Body of pancreas (tissue), 4 donors: ENCODE results near the gene OR10H3. TPM values are rescaled to one million over a fixed set of nuclear protein-coding genes. Genes with fewer than 3 reads are reported as not detected.
"Not testable (repeated sequence)": the region's sequence is repeated elsewhere in the genome, so short reads cannot be mapped to it uniquely, and the experiment has no call there.

Experiments used
- ATAC-seq: fragments of 150-250 bp; one replicate; pipeline ENCODE4 v1.9.1; 2016
- DNase-seq, 4 donors: peaks; one replicate each; pipeline ENCODE4 v3.0.0-alpha.2; 2019
- H3K27ac ChIP-seq, 4 donors: fragments of 200-600 bp; sonication (generic); 1 replicate in 3 of 4; 2 replicates in 1 of 4; pipeline versions ENCODE4 v1.5.1 to v1.6.1; 2016 to 2019; ENCODE audit warnings: mild to moderate bottlenecking in 1 of 4, mixed read lengths in 1 of 4, moderate library complexity in 1 of 4
- H3K27me3 ChIP-seq, 2 donors: fragments of 200-600 bp; sonication (generic); one replicate each; pipeline ENCODE4 v1.6.0; 2016; ENCODE audit warnings: mild to moderate bottlenecking in 1 of 2
- H3K36me3 ChIP-seq, 2 donors: fragments of 200-600 bp; sonication (generic); replicated peaks in 1 of 2; 2 replicates each; pipeline ENCODE4 v1.5.1; 2016; ENCODE audit warnings: low read depth in 2 of 2; ENCODE audit not compliant: insufficient read depth in 1 of 2
- H3K4me1 ChIP-seq: fragments of 200-600 bp; sonication (generic); one replicate; pipeline ENCODE4 v1.6.0; 2016
- H3K4me3 ChIP-seq, 2 donors: fragments of 200-600 bp; sonication (generic); 1 replicate in 1 of 2; 2 replicates in 1 of 2; pipeline ENCODE4 v1.5.1; 2016 to 2019
- H3K9me3 ChIP-seq, 3 donors: fragments of 200-600 bp; sonication (generic); 1 replicate in 2 of 3; 2 replicates in 1 of 3; pipeline ENCODE4 v1.5.1; 2016
- POLR2A ChIP-seq, 3 donors: fragments of 450-650 bp; IDR thresholded peaks; one replicate each; pipeline ENCODE4 v1.6.1; 2016; ENCODE audit warnings: antibody characterized with exemption in 3 of 3, mild to moderate bottlenecking in 2 of 3
- WGBS, 2 donors: methylation state at CpG; one replicate each; pipeline ENCODE4 v1.1.5; 2017; 5-methylcytosine and 5-hydroxymethylcytosine counted together
- intact Hi-C: fragments of 100-400 bp; cut with DNase I; formaldehyde crosslinking; loops from one replicate; pipeline ENCODE4 v1.15.1; 2023
- total RNA-seq, 2 donors: library from RNA; depleted of rRNA; stranded (reverse); fragments of >200 nt; gene quantifications; one replicate each; pipeline ENCODE4 v1.1.0, GENCODE V29; 2016
- TF ChIP-seq, protein P1 (sequence below), 7 experiments: fragments of 450-650 bp in 4 of 7; fragments of 200-600 bp in 3 of 7; sonication (generic) in 3 of 7; IDR thresholded peaks; one replicate each; pipeline ENCODE4 v1.5.1; 2016 to 2019; ENCODE audit warnings: antibody characterized with exemption in 7 of 7

Gene OR10H3
- total RNA-seq, 2 donors from 2014 or later: not detected

DNA sequence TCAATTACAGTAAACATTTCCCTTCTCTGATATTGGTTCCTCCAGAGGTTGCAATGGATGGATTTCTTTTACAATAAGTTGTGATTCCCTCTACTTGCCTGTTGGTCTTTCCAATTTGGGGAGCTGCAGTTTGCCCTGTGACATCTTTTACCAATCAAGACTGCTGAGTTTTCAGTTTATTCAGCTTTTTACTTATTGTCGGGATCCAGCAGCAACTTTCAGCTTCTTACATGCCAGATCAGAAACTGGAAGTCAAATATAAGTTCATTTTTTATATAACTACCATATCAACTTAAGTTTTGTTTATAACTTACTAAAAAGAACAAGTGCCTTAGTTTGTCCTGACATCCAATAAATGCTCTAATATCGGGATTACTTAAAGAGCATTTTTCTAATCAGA is 10.5 kb downstream of the OR10H3 start:
- H3K36me3 ChIP-seq: no peaks in the 10 kb centered on the region
- no peaks in the 10 kb centered on the region for H3K4me1 ChIP-seq
- intact Hi-C loops: no loop called here
- H3K4me3 ChIP-seq: no peak overlapping the region
- no peaks in the 10 kb centered on the region for H3K9me3 ChIP-seq
- TF ChIP-seq, protein P1, sequence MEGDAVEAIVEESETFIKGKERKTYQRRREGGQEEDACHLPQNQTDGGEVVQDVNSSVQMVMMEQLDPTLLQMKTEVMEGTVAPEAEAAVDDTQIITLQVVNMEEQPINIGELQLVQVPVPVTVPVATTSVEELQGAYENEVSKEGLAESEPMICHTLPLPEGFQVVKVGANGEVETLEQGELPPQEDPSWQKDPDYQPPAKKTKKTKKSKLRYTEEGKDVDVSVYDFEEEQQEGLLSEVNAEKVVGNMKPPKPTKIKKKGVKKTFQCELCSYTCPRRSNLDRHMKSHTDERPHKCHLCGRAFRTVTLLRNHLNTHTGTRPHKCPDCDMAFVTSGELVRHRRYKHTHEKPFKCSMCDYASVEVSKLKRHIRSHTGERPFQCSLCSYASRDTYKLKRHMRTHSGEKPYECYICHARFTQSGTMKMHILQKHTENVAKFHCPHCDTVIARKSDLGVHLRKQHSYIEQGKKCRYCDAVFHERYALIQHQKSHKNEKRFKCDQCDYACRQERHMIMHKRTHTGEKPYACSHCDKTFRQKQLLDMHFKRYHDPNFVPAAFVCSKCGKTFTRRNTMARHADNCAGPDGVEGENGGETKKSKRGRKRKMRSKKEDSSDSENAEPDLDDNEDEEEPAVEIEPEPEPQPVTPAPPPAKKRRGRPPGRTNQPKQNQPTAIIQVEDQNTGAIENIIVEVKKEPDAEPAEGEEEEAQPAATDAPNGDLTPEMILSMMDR (IDR thresholded peaks at IDR 0.05): no peak
- TF ChIP-seq POLR2A (IDR thresholded peaks at IDR 0.05): no peak
- H3K27me3 ChIP-seq: peaks cover 0 to 10% of the 10 kb centered on the region in 2 donors
- ATAC-seq (no peak), DNase-seq (no peak)
- H3K27ac ChIP-seq: no peak overlapping the region
- WGBS, 2 donors: 63 to 75% methylated on average over 2 of the region's 2 CpGs

DNA sequence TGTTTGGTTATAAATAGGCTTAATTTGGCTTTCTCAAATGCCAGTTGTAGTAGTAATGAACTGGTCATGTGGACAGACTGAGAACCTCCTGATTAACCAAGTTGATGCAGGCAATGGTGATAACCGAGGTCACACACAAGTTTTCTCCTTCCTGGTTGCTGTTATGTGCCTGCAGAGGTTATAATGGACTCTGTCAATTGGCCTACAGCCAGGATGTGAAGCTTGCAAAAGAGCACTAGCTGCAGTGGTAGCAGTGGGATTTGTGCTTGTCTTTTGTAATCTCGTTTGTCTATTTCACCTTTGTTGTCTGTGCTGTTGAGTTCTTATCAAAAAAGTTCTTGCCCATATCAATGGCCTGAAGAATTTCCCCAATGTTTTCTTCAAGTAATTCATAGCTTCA is 20.6 kb downstream of the OR10H3 start:
- no peak overlapping the region for H3K4me3 ChIP-seq
- H3K36me3 ChIP-seq: no peaks in the 10 kb centered on the region
- TF ChIP-seq POLR2A (IDR thresholded peaks at IDR 0.05): no peak
- TF ChIP-seq, protein P1 (IDR thresholded peaks at IDR 0.05): no peak
- ATAC-seq (no peak), DNase-seq (no peak)
- peaks cover 0 to 7% of the 10 kb centered on the region in 2 donors for H3K27me3 ChIP-seq
- intact Hi-C loops: no loop called here
- no peak overlapping the region for H3K27ac ChIP-seq
- H3K9me3 ChIP-seq: no peaks in the 10 kb centered on the region
- no peaks in the 10 kb centered on the region for H3K4me1 ChIP-seq
- WGBS, 2 donors: 27 to 43% methylated on average over 2 of the region's 2 CpGs

DNA sequence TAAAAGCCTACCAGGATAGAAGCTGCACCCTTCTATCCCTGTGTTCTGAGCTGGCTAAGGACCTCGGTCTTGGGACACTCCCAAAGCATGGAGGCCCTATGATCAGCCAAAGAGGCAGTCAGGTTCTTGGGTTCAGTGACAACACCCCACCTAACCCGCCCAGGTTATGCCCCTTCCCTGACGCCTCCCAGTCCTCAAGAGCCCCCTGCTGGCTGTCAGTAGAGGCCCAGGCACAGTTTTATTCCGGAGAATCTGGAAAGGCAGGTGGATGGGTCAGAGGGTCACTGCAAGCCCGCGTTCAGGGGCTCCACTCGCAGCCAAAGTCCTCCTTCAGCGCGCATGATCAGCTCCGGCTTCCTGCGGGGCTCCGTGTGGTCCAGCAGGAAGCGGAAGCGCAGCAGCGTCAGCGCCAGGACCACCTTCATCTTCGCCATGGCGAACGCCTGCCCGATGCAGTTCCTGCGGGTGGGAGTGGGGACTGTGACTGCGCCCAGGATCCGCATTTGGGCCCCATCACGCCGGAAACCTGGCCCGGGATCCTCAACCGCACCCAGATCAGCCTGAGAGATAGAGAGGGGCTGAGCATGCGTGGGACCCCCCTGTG is 22.3 kb downstream of the OR10H3 start:
- ATAC-seq: no peak
- Histone ChIP-seq H3K27ac (no peak overlapping the region), H3K27me3 (peaks cover 0 to 7% of the 10 kb centered on the region in 2 donors), H3K36me3 (no peaks in the 10 kb centered on the region), H3K4me3 (no peak overlapping the region), H3K9me3 (no peaks in the 10 kb centered on the region), H3K4me1 (no peaks in the 10 kb centered on the region)
- intact Hi-C loops: no loop called here
- no peak for DNase-seq
- 29 to 59% methylated on average over 11 to 27 of the region's 28 CpGs for WGBS, 2 donors
- TF ChIP-seq, protein P1 (IDR thresholded peaks at IDR 0.05): no peak
- no peak for TF ChIP-seq POLR2A (IDR thresholded peaks at IDR 0.05)

DNA sequence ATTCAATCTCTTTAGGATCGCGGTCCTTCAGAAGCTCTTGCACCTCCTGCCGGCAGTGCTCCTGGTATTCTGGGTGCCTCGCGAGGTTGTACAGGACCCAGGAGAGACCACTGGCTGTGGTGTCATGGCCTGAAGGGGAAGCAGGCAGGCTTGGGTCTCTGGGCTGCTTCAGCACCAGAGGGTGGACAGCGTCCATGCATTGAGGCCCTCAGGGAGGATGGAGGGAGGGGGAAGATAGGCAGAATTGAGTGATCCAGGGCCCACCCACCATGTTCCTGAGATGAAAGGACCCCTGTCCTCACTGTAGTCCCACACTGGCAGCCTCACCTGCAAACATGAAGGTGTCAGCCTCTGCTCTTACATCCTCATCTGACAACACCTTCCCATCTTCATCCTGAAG is 31.8 kb downstream of the OR10H3 start:
- 19 to 43% methylated on average over 2 to 6 of the region's 6 CpGs for WGBS, 2 donors
- no peak for DNase-seq
- Histone ChIP-seq H3K27me3 (no peaks in the 10 kb centered on the region), H3K4me3 (no peak overlapping the region), H3K36me3 (no peaks in the 10 kb centered on the region), H3K27ac (no peak overlapping the region), H3K9me3 (no peaks in the 10 kb centered on the region), H3K4me1 (no peaks in the 10 kb centered on the region)
- intact Hi-C loops: no loop called here
- ATAC-seq: no peak
- TF ChIP-seq POLR2A (IDR thresholded peaks at IDR 0.05): no peak
- TF ChIP-seq, protein P1 (IDR thresholded peaks at IDR 0.05): no peak

DNA sequence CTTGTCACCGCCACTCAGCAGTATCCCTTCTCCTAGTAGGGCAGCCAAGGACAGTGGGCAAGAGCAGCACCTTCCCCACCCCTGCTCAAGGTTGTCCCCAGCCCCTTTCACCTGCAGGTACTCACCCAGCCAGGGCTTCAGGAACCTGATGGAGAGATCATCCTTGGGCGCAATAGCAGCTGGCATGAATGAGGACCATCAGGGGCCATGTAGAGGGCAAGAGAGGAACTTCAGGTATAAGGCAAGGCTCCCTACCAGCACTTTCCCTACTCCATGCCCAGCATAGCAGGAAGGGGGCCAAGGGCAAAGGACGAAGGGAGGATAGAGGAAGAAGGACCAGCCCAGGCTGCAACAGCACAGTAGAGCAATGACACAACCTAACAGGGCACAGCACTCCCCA is 36.4 kb downstream of the OR10H3 start:
- WGBS, 2 donors: 67 to 72% methylated on average over 3 of the region's 3 CpGs
- intact Hi-C loops, H3K4me1 ChIP-seq, H3K9me3 ChIP-seq, H3K36me3 ChIP-seq, H3K27ac ChIP-seq, H3K4me3 ChIP-seq, ATAC-seq, DNase-seq, H3K27me3 ChIP-seq: not testable (repeated sequence)
